SK-N-SH (cell line): ENCODE measurements around the gene DUS2. TPM values are rescaled to one million over a fixed set of nuclear protein-coding genes. Genes with fewer than 3 reads are reported as not detected.
"Not testable (repeated sequence)": the region's sequence is repeated elsewhere in the genome, so short reads cannot be mapped to it uniquely, and the experiment has no call there.

ENCODE experiments used
- CTCF ChIA-PET: fragments of 300-600, 350-600 bp; formaldehyde crosslinking; extraction: SDS; loops from one replicate; lab custom pipeline; 2021; lab: Yijun Ruan, JAX
- POLR2A ChIA-PET: fragments of 350-600 bp; sonication (Branson Sonifier 250); formaldehyde crosslinking; extraction: SDS; loops from one replicate; lab custom pipeline; 2020; ENCODE audit warnings: antibody characterized with exemption, inconsistent platforms; lab: Yijun Ruan, JAX
- DNase-seq: peaks from one replicate; pipeline ENCODE4 v3.0.0; 2012
- H2AFZ ChIP-seq: fragments of 200-600 bp; sonication (generic); 2 replicates; pipeline ENCODE4 v1.8.1; 2016; ENCODE audit warnings: antibody characterized with exemption, mild to moderate bottlenecking, low read depth
- H3F3A ChIP-seq: fragments of 200-600 bp; sonication (generic); replicated peaks from 2 replicates; pipeline ENCODE3; 2016; ENCODE audit warnings: antibody characterized with exemption, mild to moderate bottlenecking; ENCODE audit not compliant: insufficient read depth
- H3K27ac ChIP-seq, 2 experiments: fragments of 200-500 bp in 1 of 2; fragments of 200-600 bp in 1 of 2; sonication (Bioruptor generic) in 1 of 2; sonication (generic), shearing (Covaris generic) in 1 of 2; 2 replicates each; pipeline versions ENCODE4 v1.5.1 to v1.6.1; 2014 to 2016; ENCODE audit warnings: low read depth in 2 of 2, inconsistent platforms in 1 of 2, low read length in 1 of 2, mild to moderate bottlenecking in 1 of 2, mixed read lengths in 1 of 2
- H3K27me3 ChIP-seq: fragments of 200-600 bp; sonication (generic), shearing (Covaris generic); 2 replicates; pipeline ENCODE4 v1.6.1; 2016; ENCODE audit warnings: mixed run types; ENCODE audit not compliant: insufficient read depth
- H3K36me3 ChIP-seq, 2 experiments: fragments of 200-500 bp in 1 of 2; fragments of 200-600 bp in 1 of 2; sonication (Bioruptor generic) in 1 of 2; sonication (generic) in 1 of 2; replicated peaks in 1 of 2; 2 replicates each; pipeline versions ENCODE3 to v1.5.1; 2014 to 2016; ENCODE audit warnings: low read length in 1 of 2, mild to moderate bottlenecking in 1 of 2; ENCODE audit not compliant: insufficient read depth in 2 of 2, control insufficient read depth in 1 of 2
- H3K4me1 ChIP-seq, 2 experiments: fragments of 200-500 bp in 1 of 2; fragments of 200-600 bp in 1 of 2; sonication (Bioruptor generic) in 1 of 2; sonication (generic), shearing (Covaris generic) in 1 of 2; 2 replicates each; pipeline versions ENCODE4 v1.5.1 to v1.6.1; 2014 to 2016; ENCODE audit warnings: low read depth in 1 of 2, low read length in 1 of 2, mixed run types in 1 of 2; ENCODE audit not compliant: insufficient read depth in 2 of 2, control insufficient read depth in 1 of 2
- H3K4me2 ChIP-seq: fragments of 200-600 bp; sonication (generic), shearing (Covaris generic); 2 replicates; pipeline ENCODE4 v1.6.1; 2017; ENCODE audit warnings: mixed run types
- H3K4me3 ChIP-seq, 2 experiments: fragments of 200-500 bp in 1 of 2; fragments of 200-600 bp in 1 of 2; sonication (Bioruptor generic) in 1 of 2; sonication (generic), shearing (Covaris generic) in 1 of 2; 2 replicates each; pipeline versions ENCODE4 v1.5.1 to v1.8.1; 2014 to 2016; ENCODE audit warnings: low read depth in 2 of 2, inconsistent platforms in 1 of 2, low read length in 1 of 2, mild to moderate bottlenecking in 1 of 2, mixed read lengths in 1 of 2, moderate library complexity in 1 of 2
- H3K79me2 ChIP-seq: fragments of 200-600 bp; sonication (generic); 2 replicates; pipeline ENCODE4 v1.8.1; 2017; ENCODE audit warnings: mild to moderate bottlenecking; ENCODE audit not compliant: insufficient read depth
- H3K9ac ChIP-seq: fragments of 200-600 bp; sonication (generic); 2 replicates; pipeline ENCODE4 v1.6.1; 2017; ENCODE audit warnings: mixed run types
- H3K9me2 ChIP-seq: fragments of 200-600 bp; sonication (generic); 2 replicates; pipeline ENCODE4 v1.6.1; 2017; ENCODE audit warnings: mixed run types
- H3K9me3 ChIP-seq: fragments of 200-600 bp; sonication (generic); 2 replicates; pipeline ENCODE4 v1.6.1; 2017; ENCODE audit warnings: mixed run types, mild to moderate bottlenecking, moderate library complexity
- H4K20me1 ChIP-seq: fragments of 200-600 bp; sonication (generic); 2 replicates; pipeline ENCODE4 v1.6.1; 2017; ENCODE audit warnings: mild to moderate bottlenecking, mixed run types; ENCODE audit not compliant: insufficient read depth
- FOSL2 ChIP-seq: IDR thresholded peaks from 2 replicates; pipeline ENCODE4 v1.4.0; 2012; ENCODE audit warnings: low read depth, mild to moderate bottlenecking, moderate library complexity, borderline replicate concordance
- FOXJ3 ChIP-seq: sonication (generic); formaldehyde crosslinking; IDR thresholded peaks from 2 replicates; pipeline ENCODE4 v1.5.1; 2020; ENCODE audit warnings: mild to moderate bottlenecking, missing genetic modification reagents
- GABPA ChIP-seq: IDR thresholded peaks from 2 replicates; pipeline ENCODE4 v1.4.0; 2012; ENCODE audit warnings: low read depth, mild to moderate bottlenecking
- GATA2 ChIP-seq: sonication (generic); formaldehyde crosslinking; IDR thresholded peaks from 2 replicates; pipeline ENCODE4 v1.5.0; 2020; ENCODE audit warnings: mild to moderate bottlenecking, missing genetic modification reagents
- MEF2A ChIP-seq: IDR thresholded peaks from 2 replicates; pipeline ENCODE4 v1.4.0; 2012; ENCODE audit warnings: low read depth, borderline replicate concordance
- MXI1 ChIP-seq: IDR thresholded peaks from 2 replicates; pipeline ENCODE4 v1.6.1; 2012; ENCODE audit warnings: mild to moderate bottlenecking, low read depth, low read length, improper control_type of control experiment
- NFIC ChIP-seq: IDR thresholded peaks from 2 replicates; pipeline ENCODE4 v1.4.0; 2012; ENCODE audit warnings: borderline replicate concordance
- POLR2AphosphoS5 ChIP-seq: IDR thresholded peaks from 2 replicates; pipeline ENCODE4 v1.6.1; 2012; ENCODE audit warnings: low read depth, low read length
- RXRA ChIP-seq: IDR thresholded peaks from 2 replicates; pipeline ENCODE4 v1.4.0; 2012; ENCODE audit warnings: low read depth, mild to moderate bottlenecking, borderline replicate concordance
- SMC3 ChIP-seq: IDR thresholded peaks from 2 replicates; pipeline ENCODE4 v1.6.1; 2012; ENCODE audit warnings: low read depth, low read length, improper control_type of control experiment
- TAF1 ChIP-seq: IDR thresholded peaks from 2 replicates; pipeline ENCODE4 v1.6.1; 2012; ENCODE audit warnings: low read depth, mild to moderate bottlenecking, low read length, moderate library complexity, borderline replicate concordance
- YY1 ChIP-seq: IDR thresholded peaks from 2 replicates; pipeline ENCODE4 v1.4.0; 2012; ENCODE audit warnings: low read depth, mild to moderate bottlenecking
- WGBS: methylation state at CpG from one replicate; pipeline ENCODE4 v1.1.6; 2017; ENCODE audit warnings: low lambda C conversion rate; 5-methylcytosine and 5-hydroxymethylcytosine counted together
- polyA plus RNA-seq, 3 experiments: library from polyadenylated mRNA; depleted of rRNA; stranded (reverse); fragments of >200 nt; gene quantifications; 2 replicates each; pipeline ENCODE4 v1.2.3, GENCODE V29; 2012
- TF ChIP-seq, protein P1 (sequence below): IDR thresholded peaks from 2 replicates; pipeline ENCODE4 v1.4.0; 2012; ENCODE audit warnings: low read depth, borderline replicate concordance
- TF ChIP-seq, protein P2 (sequence below): IDR thresholded peaks from 2 replicates; pipeline ENCODE4 v1.4.0; 2012; ENCODE audit warnings: low read depth, borderline replicate concordance
- TF ChIP-seq, protein P3 (sequence below): IDR thresholded peaks from 2 replicates; pipeline ENCODE4 v1.6.1; 2012; ENCODE audit warnings: mild to moderate bottlenecking, low read depth, low read length, moderate library complexity
- TF ChIP-seq, protein P4 (sequence below): fragments of 150-350 bp; IDR thresholded peaks from 2 replicates; pipeline ENCODE4 v1.6.1; 2016; ENCODE audit warnings: mild to moderate bottlenecking, low read depth, low read length
- TF ChIP-seq, protein P5 (sequence below): IDR thresholded peaks from 2 replicates; pipeline ENCODE4 v1.4.0; 2012; ENCODE audit warnings: low read depth
- TF ChIP-seq, protein P6 (sequence below): IDR thresholded peaks from 2 replicates; pipeline ENCODE4; 2012

The DUS2 gene
- polyA plus RNA-seq, 1 of the 3 experiments (the other 2 are of a cell fraction): 16.1 TPM

DNA sequence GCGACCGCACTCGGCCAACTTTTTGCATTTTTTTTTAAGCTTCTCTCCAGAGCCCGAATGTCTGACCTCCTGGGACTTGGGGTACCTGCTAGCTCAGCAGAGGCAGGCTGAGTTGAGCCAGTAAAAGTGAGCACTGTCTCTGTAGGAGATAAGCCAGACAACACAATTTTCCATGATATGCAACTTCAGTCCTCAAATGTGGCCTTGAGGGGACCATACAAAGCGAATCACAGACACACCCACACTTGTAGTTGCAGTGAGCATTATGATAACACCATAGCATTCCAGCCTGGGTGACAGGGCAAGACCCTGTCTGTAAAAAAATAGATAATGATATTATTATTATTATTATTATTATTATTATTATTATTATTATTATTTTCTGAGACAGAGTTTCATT, 26.4 kb upstream of the DUS2 start:
- Histone ChIP-seq H3K79me2 (no peaks in the 10 kb centered on the region), H3K27me3 (no peaks in the 10 kb centered on the region), H3F3A (no peaks in the 10 kb centered on the region), H3K9me2 (no peaks in the 10 kb centered on the region), H3K4me1 (peaks cover 0 to 7% of the 10 kb centered on the region in 2 experiments; a peak in 1 of 4 replicates), H3K4me3 (no peak overlapping the region), H3K4me2 (no peak overlapping the region), H4K20me1 (no peaks in the 10 kb centered on the region), H3K36me3 (no peaks in the 10 kb centered on the region), H3K27ac (no peak overlapping the region), H3K9me3 (no peaks in the 10 kb centered on the region), H3K9ac (no peak overlapping the region), H2AFZ (no peak overlapping the region)
- POLR2A ChIA-PET: no interaction called here
- TF ChIP-seq SMC3 (no peak), GATA2 (CRISPR knock-in tag) (no peak), GABPA (no peak), YY1 (no peak), FOSL2 (no peak), FOXJ3 (CRISPR knock-in tag) (no peak), TAF1 (no peak), MEF2A (no peak), NFIC (no peak), RXRA (no peak), MXI1 (no peak), POLR2AphosphoS5 (no peak)
- TF ChIP-seq, protein P1, sequence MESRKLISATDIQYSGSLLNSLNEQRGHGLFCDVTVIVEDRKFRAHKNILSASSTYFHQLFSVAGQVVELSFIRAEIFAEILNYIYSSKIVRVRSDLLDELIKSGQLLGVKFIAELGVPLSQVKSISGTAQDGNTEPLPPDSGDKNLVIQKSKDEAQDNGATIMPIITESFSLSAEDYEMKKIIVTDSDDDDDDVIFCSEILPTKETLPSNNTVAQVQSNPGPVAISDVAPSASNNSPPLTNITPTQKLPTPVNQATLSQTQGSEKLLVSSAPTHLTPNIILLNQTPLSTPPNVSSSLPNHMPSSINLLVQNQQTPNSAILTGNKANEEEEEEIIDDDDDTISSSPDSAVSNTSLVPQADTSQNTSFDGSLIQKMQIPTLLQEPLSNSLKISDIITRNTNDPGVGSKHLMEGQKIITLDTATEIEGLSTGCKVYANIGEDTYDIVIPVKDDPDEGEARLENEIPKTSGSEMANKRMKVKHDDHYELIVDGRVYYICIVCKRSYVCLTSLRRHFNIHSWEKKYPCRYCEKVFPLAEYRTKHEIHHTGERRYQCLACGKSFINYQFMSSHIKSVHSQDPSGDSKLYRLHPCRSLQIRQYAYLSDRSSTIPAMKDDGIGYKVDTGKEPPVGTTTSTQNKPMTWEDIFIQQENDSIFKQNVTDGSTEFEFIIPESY: no peak
- TF ChIP-seq, protein P2, sequence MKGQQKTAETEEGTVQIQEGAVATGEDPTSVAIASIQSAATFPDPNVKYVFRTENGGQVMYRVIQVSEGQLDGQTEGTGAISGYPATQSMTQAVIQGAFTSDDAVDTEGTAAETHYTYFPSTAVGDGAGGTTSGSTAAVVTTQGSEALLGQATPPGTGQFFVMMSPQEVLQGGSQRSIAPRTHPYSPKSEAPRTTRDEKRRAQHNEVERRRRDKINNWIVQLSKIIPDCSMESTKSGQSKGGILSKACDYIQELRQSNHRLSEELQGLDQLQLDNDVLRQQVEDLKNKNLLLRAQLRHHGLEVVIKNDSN: no peak
- TF ChIP-seq, protein P3, sequence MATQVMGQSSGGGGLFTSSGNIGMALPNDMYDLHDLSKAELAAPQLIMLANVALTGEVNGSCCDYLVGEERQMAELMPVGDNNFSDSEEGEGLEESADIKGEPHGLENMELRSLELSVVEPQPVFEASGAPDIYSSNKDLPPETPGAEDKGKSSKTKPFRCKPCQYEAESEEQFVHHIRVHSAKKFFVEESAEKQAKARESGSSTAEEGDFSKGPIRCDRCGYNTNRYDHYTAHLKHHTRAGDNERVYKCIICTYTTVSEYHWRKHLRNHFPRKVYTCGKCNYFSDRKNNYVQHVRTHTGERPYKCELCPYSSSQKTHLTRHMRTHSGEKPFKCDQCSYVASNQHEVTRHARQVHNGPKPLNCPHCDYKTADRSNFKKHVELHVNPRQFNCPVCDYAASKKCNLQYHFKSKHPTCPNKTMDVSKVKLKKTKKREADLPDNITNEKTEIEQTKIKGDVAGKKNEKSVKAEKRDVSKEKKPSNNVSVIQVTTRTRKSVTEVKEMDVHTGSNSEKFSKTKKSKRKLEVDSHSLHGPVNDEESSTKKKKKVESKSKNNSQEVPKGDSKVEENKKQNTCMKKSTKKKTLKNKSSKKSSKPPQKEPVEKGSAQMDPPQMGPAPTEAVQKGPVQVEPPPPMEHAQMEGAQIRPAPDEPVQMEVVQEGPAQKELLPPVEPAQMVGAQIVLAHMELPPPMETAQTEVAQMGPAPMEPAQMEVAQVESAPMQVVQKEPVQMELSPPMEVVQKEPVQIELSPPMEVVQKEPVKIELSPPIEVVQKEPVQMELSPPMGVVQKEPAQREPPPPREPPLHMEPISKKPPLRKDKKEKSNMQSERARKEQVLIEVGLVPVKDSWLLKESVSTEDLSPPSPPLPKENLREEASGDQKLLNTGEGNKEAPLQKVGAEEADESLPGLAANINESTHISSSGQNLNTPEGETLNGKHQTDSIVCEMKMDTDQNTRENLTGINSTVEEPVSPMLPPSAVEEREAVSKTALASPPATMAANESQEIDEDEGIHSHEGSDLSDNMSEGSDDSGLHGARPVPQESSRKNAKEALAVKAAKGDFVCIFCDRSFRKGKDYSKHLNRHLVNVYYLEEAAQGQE: no peak
- TF ChIP-seq, protein P4, sequence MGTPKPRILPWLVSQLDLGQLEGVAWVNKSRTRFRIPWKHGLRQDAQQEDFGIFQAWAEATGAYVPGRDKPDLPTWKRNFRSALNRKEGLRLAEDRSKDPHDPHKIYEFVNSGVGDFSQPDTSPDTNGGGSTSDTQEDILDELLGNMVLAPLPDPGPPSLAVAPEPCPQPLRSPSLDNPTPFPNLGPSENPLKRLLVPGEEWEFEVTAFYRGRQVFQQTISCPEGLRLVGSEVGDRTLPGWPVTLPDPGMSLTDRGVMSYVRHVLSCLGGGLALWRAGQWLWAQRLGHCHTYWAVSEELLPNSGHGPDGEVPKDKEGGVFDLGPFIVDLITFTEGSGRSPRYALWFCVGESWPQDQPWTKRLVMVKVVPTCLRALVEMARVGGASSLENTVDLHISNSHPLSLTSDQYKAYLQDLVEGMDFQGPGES: no peak
- TF ChIP-seq, protein P5, sequence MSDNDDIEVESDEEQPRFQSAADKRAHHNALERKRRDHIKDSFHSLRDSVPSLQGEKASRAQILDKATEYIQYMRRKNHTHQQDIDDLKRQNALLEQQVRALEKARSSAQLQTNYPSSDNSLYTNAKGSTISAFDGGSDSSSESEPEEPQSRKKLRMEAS: no peak
- TF ChIP-seq, protein P6, sequence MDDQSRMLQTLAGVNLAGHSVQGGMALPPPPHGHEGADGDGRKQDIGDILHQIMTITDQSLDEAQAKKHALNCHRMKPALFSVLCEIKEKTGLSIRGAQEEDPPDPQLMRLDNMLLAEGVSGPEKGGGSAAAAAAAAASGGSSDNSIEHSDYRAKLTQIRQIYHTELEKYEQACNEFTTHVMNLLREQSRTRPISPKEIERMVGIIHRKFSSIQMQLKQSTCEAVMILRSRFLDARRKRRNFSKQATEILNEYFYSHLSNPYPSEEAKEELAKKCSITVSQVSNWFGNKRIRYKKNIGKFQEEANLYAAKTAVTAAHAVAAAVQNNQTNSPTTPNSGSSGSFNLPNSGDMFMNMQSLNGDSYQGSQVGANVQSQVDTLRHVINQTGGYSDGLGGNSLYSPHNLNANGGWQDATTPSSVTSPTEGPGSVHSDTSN: no peak
- CTCF ChIA-PET: interaction anchor here (0.6 to 2.2 kb wide), 2 partner anchors 25 to 31 kb away, joined by 3 to 6 read pairs; no protein-coding TSS in a partner anchor
- no peak for DNase-seq
- 94% methylated on average over 5 of the region's 5 CpGs for WGBS

DNA sequence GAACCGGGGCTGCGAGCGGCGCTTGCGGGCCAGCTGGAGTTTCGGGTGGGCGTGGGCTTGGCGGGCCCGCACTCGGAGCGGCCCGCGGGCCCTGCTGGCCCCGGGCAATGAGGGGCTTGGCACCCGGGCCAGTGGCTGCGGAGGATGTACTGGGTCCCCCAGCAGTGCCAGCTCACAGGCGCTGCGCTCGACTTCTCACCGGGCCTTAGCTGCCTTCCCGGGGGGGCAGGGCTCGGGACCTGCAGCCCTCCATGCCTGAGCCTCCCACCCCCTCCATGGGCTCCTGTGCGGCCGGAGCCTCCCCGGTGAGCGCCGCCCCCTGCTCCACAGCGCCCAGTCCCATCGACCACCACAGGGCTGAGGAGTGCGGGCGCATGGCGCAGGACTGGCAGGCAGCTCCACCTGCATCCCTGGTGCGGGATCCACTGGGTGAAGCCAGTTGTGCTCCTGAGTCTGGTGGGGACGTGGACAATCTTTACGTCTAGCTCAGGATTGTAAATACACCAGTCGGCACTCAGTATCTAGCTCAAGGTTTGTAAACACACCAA, 24.8 kb upstream of the DUS2 start:
- WGBS: 91% methylated on average over 10 of the region's 36 CpGs
- H3K4me3 ChIP-seq, H3K27me3 ChIP-seq, H3K9ac ChIP-seq, POLR2A ChIA-PET, H3F3A ChIP-seq, H3K27ac ChIP-seq, H3K9me2 ChIP-seq, H3K4me2 ChIP-seq, DNase-seq, H4K20me1 ChIP-seq, H3K9me3 ChIP-seq, H3K36me3 ChIP-seq, H3K4me1 ChIP-seq, H2AFZ ChIP-seq, H3K79me2 ChIP-seq: not testable (repeated sequence)
- CTCF ChIA-PET: interaction anchor here (1.1 kb wide), 2 partner anchors 10 to 42 kb away, joined by 3 read pairs; no protein-coding TSS in a partner anchor
